Osteoblast (primary cell): Measurements from ENCODE around the gene HNMT. TPM values are rescaled to one million over a fixed set of nuclear protein-coding genes. Genes with fewer than 3 reads are reported as not detected.

Experiments
- DNase-seq: peaks from one replicate; pipeline ENCODE4 v3.0.0; 2011; ENCODE audit warnings: low spot score, mixed read lengths; ENCODE audit not compliant: insufficient read length; ENCODE audit errors: missing footprints
- H2AFZ ChIP-seq: 2 replicates; pipeline ENCODE4 v1.6.0; 2011; ENCODE audit warnings: mild to moderate bottlenecking, low read length
- H3K27ac ChIP-seq: 2 replicates; pipeline ENCODE4 v1.5.1; 2011; ENCODE audit warnings: mild to moderate bottlenecking, low read depth, low read length, moderate library complexity
- H3K27me3 ChIP-seq: 2 replicates; pipeline ENCODE4 v1.6.0; 2012; ENCODE audit warnings: mild to moderate bottlenecking, control low read depth, inconsistent platforms, low read length, moderate library complexity; ENCODE audit not compliant: insufficient read depth
- H3K36me3 ChIP-seq: 2 replicates; pipeline ENCODE4 v1.5.1; 2011; ENCODE audit warnings: mild to moderate bottlenecking, low read length, control low read depth, moderate library complexity; ENCODE audit not compliant: insufficient read depth
- H3K4me1 ChIP-seq: 2 replicates; pipeline ENCODE4 v1.5.1; 2011; ENCODE audit warnings: mild to moderate bottlenecking, low read length, control low read depth, moderate library complexity; ENCODE audit not compliant: insufficient read depth
- H3K4me2 ChIP-seq: 2 replicates; pipeline ENCODE4 v1.6.0; 2011; ENCODE audit warnings: mild to moderate bottlenecking, low read length; ENCODE audit not compliant: insufficient read depth
- H3K4me3 ChIP-seq: fragments of 200-600 bp; sonication (generic); 3 replicates; pipeline ENCODE4 v1.5.1; 2012; ENCODE audit warnings: mild to moderate bottlenecking, low read length, inconsistent platforms; ENCODE audit not compliant: insufficient read depth
- H3K79me2 ChIP-seq: 2 replicates; pipeline ENCODE4 v1.6.0; 2012; ENCODE audit warnings: mild to moderate bottlenecking, low read length, control low read depth, inconsistent platforms; ENCODE audit not compliant: insufficient read depth
- H3K9me3 ChIP-seq: 2 replicates; pipeline ENCODE4 v1.5.1; 2011; ENCODE audit warnings: low read depth, low read length, control low read depth
- H4K20me1 ChIP-seq: 2 replicates; pipeline ENCODE4 v1.6.0; 2012; ENCODE audit warnings: mild to moderate bottlenecking, low read length, control low read depth; ENCODE audit not compliant: insufficient read depth
- CTCF ChIP-seq: IDR thresholded peaks from 2 replicates; pipeline ENCODE4 v1.5.1; 2011; ENCODE audit warnings: mild to moderate bottlenecking, low read depth, low read length, moderate library complexity; ENCODE audit errors: extremely low read depth
- total RNA-seq: library from RNA; depleted of rRNA; stranded (reverse); fragments of >200 nt; gene quantifications from 2 replicates; pipeline ENCODE4 v1.2.3, GENCODE V29; 2012

Gene HNMT
- total RNA-seq, 1 donor, result 115 TPM

DNA sequence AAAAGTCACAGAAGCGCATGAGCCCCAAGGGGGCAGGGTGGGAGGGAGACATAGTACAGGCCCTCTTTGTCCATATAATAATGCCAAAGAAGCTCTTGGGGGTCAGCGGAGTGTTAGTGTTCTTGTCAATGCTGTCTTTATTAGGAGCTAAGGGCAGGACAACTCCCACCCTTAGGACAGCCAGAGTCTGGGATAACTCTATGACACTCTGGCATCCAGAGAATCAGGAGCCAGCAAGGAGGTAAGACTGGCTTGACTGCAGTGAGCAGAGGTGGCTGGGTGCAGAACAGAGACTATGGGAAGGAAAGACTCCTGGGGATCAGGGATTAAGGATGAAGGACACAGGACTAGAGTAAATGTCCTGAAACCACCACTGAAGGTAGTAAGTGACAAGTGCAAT is 19.0 kb upstream of the HNMT start:
- TF ChIP-seq CTCF, result no peak
- Histone ChIP-seq H4K20me1 (no peaks in the 10 kb centered on the region), H2AFZ (no peak overlapping the region), H3K36me3 (no peaks in the 10 kb centered on the region), H3K4me1 (no peaks in the 10 kb centered on the region), H3K79me2 (no peaks in the 10 kb centered on the region), H3K9me3 (no peaks in the 10 kb centered on the region), H3K27ac (no peak overlapping the region), H3K4me2 (no peak overlapping the region), H3K27me3 (no peaks in the 10 kb centered on the region), H3K4me3 (no peak overlapping the region)
- DNase-seq, result no peak

GRCh38 chr2:137946227-137946626 is 18.0 kb upstream of the HNMT start:
- no peaks in the 10 kb centered on the region for H4K20me1 ChIP-seq
- H3K27me3 ChIP-seq, result no peaks in the 10 kb centered on the region
- TF ChIP-seq CTCF, result no peak
- no peaks in the 10 kb centered on the region for H3K9me3 ChIP-seq
- H3K4me1 ChIP-seq, result no peaks in the 10 kb centered on the region
- DNase-seq, result no peak
- no peak overlapping the region for H3K27ac ChIP-seq
- H3K79me2 ChIP-seq, result no peaks in the 10 kb centered on the region
- no peak overlapping the region for H3K4me2 ChIP-seq
- H3K4me3 ChIP-seq, result no peak overlapping the region
- no peak overlapping the region for H2AFZ ChIP-seq
- H3K36me3 ChIP-seq, result no peaks in the 10 kb centered on the region

- Histone ChIP-seq H3K36me3 (no peaks in the 10 kb centered on the region), H3K27ac (no peak overlapping the region), H2AFZ (no peak overlapping the region), H3K9me3 (no peaks in the 10 kb centered on the region), H3K4me1 (peaks cover 6% of the 10 kb centered on the region), H3K27me3 (no peaks in the 10 kb centered on the region), H3K79me2 (no peaks in the 10 kb centered on the region), H3K4me3 (no peak overlapping the region), H3K4me2 (no peak overlapping the region), H4K20me1 (no peaks in the 10 kb centered on the region)
- TF ChIP-seq CTCF, result no peak
- no peak for DNase-seq
These were observed 17.1 kb upstream of the HNMT start for GRCh38 chr2:137947032-137947727.

- H3K9me3 ChIP-seq, result no peaks in the 10 kb centered on the region
- H3K4me1 ChIP-seq, result peaks cover 6% of the 10 kb centered on the region
- no peak overlapping the region for H3K27ac ChIP-seq
- H2AFZ ChIP-seq, result no peak overlapping the region
- H3K79me2 ChIP-seq, result no peaks in the 10 kb centered on the region
- no peaks in the 10 kb centered on the region for H4K20me1 ChIP-seq
- DNase-seq, result no peak
- no peaks in the 10 kb centered on the region for H3K27me3 ChIP-seq
- no peaks in the 10 kb centered on the region for H3K36me3 ChIP-seq
- peak; percentile 71 for TF ChIP-seq CTCF
- H3K4me3 ChIP-seq, result no peak overlapping the region
- H3K4me2 ChIP-seq, result no peak overlapping the region
These were observed 16.4 kb upstream of the HNMT start for GRCh38 chr2:137947728-137948336.
